ENCODE results near the gene B4GALT2.

DNA sequence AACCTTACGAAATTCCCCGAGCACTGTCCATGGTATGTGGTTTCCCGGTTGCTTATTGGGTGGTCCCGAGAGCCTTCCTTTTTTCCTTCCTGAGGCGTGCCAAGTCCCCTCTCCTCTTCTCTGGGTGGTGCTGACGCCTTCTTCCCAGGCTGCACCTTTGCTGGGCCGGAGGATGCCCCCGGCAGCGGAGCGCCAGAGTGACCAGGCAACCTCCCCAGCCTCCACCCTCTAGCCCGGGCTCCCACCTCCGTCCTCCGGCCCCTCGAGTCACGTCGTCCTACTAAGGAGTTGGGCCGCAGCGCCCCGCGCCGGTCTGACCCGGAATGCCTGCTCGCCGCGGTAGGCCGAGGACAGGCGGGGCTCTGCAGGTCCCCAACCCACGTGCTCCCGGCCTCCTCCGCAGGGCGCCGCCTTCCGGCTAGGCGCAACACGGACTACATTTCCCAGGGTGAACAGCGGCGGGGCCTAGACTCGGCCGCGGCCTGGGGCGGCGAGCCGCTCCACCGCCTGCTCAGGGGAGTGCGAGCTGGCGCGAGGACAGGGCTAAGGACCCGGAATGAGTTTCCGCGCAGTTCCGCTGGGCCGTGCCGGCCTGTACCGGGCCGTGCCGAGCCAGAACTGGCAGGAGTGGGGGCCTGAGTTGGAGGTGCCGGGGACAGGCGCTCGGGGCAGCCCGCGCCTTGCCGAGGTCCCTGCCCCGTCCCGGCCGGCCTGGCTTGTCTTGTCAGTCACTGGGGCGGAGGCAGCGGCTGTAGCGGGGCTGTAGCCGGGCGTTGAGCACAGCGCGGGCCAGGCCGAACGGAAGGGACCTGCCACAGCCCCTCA lies 32.6 kb upstream of the B4GALT2 start, which contains the start of gene IPO13:
- TF ChIP-seq, protein P1, sequence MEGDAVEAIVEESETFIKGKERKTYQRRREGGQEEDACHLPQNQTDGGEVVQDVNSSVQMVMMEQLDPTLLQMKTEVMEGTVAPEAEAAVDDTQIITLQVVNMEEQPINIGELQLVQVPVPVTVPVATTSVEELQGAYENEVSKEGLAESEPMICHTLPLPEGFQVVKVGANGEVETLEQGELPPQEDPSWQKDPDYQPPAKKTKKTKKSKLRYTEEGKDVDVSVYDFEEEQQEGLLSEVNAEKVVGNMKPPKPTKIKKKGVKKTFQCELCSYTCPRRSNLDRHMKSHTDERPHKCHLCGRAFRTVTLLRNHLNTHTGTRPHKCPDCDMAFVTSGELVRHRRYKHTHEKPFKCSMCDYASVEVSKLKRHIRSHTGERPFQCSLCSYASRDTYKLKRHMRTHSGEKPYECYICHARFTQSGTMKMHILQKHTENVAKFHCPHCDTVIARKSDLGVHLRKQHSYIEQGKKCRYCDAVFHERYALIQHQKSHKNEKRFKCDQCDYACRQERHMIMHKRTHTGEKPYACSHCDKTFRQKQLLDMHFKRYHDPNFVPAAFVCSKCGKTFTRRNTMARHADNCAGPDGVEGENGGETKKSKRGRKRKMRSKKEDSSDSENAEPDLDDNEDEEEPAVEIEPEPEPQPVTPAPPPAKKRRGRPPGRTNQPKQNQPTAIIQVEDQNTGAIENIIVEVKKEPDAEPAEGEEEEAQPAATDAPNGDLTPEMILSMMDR (IDR thresholded peaks at IDR 0.05) = peak; percentile 61 to 86 (median 71)
- peak in 1 of 2 donors; percentile 81 for TF ChIP-seq POLR2A (IDR thresholded peaks at IDR 0.05)
